IPS-NIHi7 (cell line): ENCODE results near the gene LMNA.

ENCODE experiments used
- DNase-seq: peaks from one replicate; pipeline ENCODE4 v3.0.0; 2012; ENCODE audit warnings: mixed read lengths; ENCODE audit errors: extremely low spot score

Gene LMNA

GRCh38 chr1:156140879-156141707 is 26.6 kb downstream of the LMNA start:
- DNase-seq, result peak; percentile 86

GRCh38 chr1:156143765-156144489 is 29.4 kb downstream of the LMNA start:
- DNase-seq, result no peak

- no peak for DNase-seq
Measured at GRCh38 chr1:156144742-156145141, 30.2 kb downstream of the LMNA start.

GRCh38 chr1:156145650-156146019 is 31.1 kb downstream of the LMNA start:
- DNase-seq, result no peak

- DNase-seq, result peak; percentile 58
Measured at GRCh38 chr1:156146020-156146768, 31.7 kb downstream of the LMNA start.

- DNase-seq, result no peak
Measured at GRCh38 chr1:156146769-156147405, 32.4 kb downstream of the LMNA start.

GRCh38 chr1:156148216-156148615 is 33.7 kb downstream of the LMNA start:
- no peak for DNase-seq

- peak; percentile 90 for DNase-seq
Measured at GRCh38 chr1:156149374-156150332, 35.1 kb downstream of the LMNA start.

- DNase-seq, result no peak
Measured at GRCh38 chr1:156150333-156151011, 36.0 kb downstream of the LMNA start.

- no peak for DNase-seq
Measured at GRCh38 chr1:156151093-156151688, 36.7 kb downstream of the LMNA start.

- no peak for DNase-seq
Measured at GRCh38 chr1:156152628-156153027, 38.1 kb downstream of the LMNA start.

- no peak for DNase-seq
Measured at GRCh38 chr1:156153362-156153761, 38.9 kb downstream of the LMNA start, which contains the start of gene SEMA4A. Gene SEMA4A, plus strand, starts transcription at chr1:156153585. Its CDS starts 994 bp downstream, at chr1:156154579.

GRCh38 chr1:156154317-156154749 is 39.8 kb downstream of the LMNA start:
- DNase-seq, result no peak

GRCh38 chr1:156155756-156156510 is 41.4 kb downstream of the LMNA start:
- DNase-seq, result no peak

GRCh38 chr1:156157506-156157905 is 43.0 kb downstream of the LMNA start:
- DNase-seq, result no peak

GRCh38 chr1:156157966-156158365 is 43.5 kb downstream of the LMNA start:
- DNase-seq, result no peak

GRCh38 chr1:156160000-156160742 is 45.7 kb downstream of the LMNA start:
- no peak for DNase-seq

GRCh38 chr1:156160743-156161171 is 46.2 kb downstream of the LMNA start:
- peak; percentile 93 for DNase-seq
